Choroid plexus epithelial cell (primary cell): Measurements from ENCODE around the gene SLC35F2.
"Not testable (repeated sequence)": the region's sequence is repeated elsewhere in the genome, so short reads cannot be mapped to it uniquely, and the experiment has no call there.

Experiments used
- DNase-seq: peaks from one replicate; pipeline ENCODE4 v3.0.0-alpha.2; 2010; ENCODE audit warnings: low read depth
- H3K4me3 ChIP-seq: 2 replicates; pipeline ENCODE4 v1.5.1; 2011; ENCODE audit warnings: low read depth, mild to moderate bottlenecking, control low read depth, low read length, moderate library complexity
- CTCF ChIP-seq: conservative IDR thresholded peaks from 2 replicates; pipeline ENCODE4 v1.5.1; 2011; ENCODE audit warnings: low read depth, mild to moderate bottlenecking, control low read depth, inconsistent platforms, low read length, moderate library complexity

SLC35F2 gene

GRCh38 chr11:107770551-107770951 is 88.0 kb downstream of the SLC35F2 start:
- peak; percentile 23 for DNase-seq
- TF ChIP-seq CTCF, result no peak
- H3K4me3 ChIP-seq, result no peak overlapping the region

GRCh38 chr11:107769189-107769588 is 89.4 kb downstream of the SLC35F2 start:
- peak; percentile 28 for DNase-seq
- no peak for TF ChIP-seq CTCF
- H3K4me3 ChIP-seq, result no peak overlapping the region

- not testable (repeated sequence) for H3K4me3 ChIP-seq, DNase-seq
Measured at GRCh38 chr11:107758719-107759355, 99.8 kb downstream of the SLC35F2 start.

GRCh38 chr11:107757661-107758060 is 100.9 kb downstream of the SLC35F2 start:
- H3K4me3 ChIP-seq, result no peak overlapping the region
- TF ChIP-seq CTCF, result peak; percentile 34
- DNase-seq, result no peak

GRCh38 chr11:107756553-107756952 is 102.0 kb downstream of the SLC35F2 start:
- TF ChIP-seq CTCF, result no peak
- H3K4me3 ChIP-seq, result no peak overlapping the region

GRCh38 chr11:107752949-107753822 is 105.4 kb downstream of the SLC35F2 start:
- no peak overlapping the region for H3K4me3 ChIP-seq
- no peak for TF ChIP-seq CTCF
- DNase-seq, result no peak

More at GRCh38 chr11:107756553-107756952, 102.0 kb downstream of the SLC35F2 start:
- DNase-seq, result no peak

- TF ChIP-seq CTCF, result no peak
- no peak for DNase-seq
- H3K4me3 ChIP-seq, result no peak overlapping the region
Measured at GRCh38 chr11:107752508-107752907, 106.1 kb downstream of the SLC35F2 start.
